GM12891 (cell line): ENCODE data around the gene DST.

Experiments
- POLR2A ChIP-seq: IDR thresholded peaks from 2 replicates; pipeline ENCODE4 v1.6.1; 2011; ENCODE audit warnings: low read depth, low read length, control low read depth
- POLR2AphosphoS5 ChIP-seq: IDR thresholded peaks from 2 replicates; pipeline ENCODE4 v1.6.1; 2011; ENCODE audit warnings: low read depth, low read length, control low read depth

DNA sequence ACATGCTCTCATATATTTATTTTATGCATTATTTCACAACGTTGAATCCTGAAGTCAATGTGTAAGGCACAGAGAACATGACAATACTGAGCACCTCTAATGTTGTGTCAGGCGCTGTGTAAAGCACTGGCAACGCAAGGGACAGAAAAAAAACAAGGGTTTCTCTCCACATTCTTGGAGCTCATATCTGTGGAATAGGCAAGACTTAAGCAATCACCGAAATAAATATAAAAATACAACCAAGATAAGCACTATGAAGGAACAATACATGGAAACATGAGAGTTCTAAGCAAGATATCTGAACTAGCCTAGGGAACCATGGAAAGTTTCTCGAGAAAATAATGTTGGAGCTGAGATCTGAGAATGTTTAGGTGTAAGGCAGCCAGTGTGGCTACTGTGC lies 1.7 kb upstream of the DST start:
- no peak for TF ChIP-seq POLR2A
- TF ChIP-seq POLR2AphosphoS5, result no peak
